ENCODE results near the gene CHKA. TPM values are rescaled to one million over a fixed set of nuclear protein-coding genes. Genes with fewer than 3 reads are reported as not detected.

CHKA gene
- total RNA-seq, 2 donors from 2014 or later: 72.1 to 92.6 TPM

DNA sequence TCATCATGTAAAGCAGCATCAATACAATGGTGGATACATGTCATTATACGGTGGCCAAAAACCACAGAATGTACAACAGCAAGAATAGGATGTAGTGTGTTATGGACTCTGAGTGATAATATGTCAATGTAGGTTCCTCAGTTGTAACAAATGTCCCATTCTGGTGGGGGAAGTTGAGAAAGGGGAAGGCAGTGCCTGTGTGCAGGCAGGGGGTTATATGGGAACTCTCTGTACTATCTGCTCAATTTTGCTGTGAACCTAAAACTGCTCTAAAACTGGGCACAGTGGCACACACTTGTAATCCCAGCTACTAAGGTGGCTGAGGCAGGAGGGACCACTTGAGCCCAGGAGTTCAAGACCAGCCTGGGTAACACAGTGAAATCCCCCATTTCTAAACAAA lies 5.9 kb downstream of the CHKA start:
- H3K4me3 ChIP-seq: no peak overlapping the region
- peak overlapping the region in 1 of 4 donors; percentile 61 for H3K27ac ChIP-seq
- WGBS, 2 donors: 65 to 70% methylated on average over 1 of the region's 1 CpG
- H3K27me3 ChIP-seq: no peaks in the 10 kb centered on the region
- peaks cover 40% of the 10 kb centered on the region for H3K4me1 ChIP-seq
- intact Hi-C loops (cut with DNase I): no loop called here
- TF ChIP-seq POLR2A (IDR thresholded peaks at IDR 0.05): peak in 1 of 3 donors; percentile 14
- TF ChIP-seq, protein P1, sequence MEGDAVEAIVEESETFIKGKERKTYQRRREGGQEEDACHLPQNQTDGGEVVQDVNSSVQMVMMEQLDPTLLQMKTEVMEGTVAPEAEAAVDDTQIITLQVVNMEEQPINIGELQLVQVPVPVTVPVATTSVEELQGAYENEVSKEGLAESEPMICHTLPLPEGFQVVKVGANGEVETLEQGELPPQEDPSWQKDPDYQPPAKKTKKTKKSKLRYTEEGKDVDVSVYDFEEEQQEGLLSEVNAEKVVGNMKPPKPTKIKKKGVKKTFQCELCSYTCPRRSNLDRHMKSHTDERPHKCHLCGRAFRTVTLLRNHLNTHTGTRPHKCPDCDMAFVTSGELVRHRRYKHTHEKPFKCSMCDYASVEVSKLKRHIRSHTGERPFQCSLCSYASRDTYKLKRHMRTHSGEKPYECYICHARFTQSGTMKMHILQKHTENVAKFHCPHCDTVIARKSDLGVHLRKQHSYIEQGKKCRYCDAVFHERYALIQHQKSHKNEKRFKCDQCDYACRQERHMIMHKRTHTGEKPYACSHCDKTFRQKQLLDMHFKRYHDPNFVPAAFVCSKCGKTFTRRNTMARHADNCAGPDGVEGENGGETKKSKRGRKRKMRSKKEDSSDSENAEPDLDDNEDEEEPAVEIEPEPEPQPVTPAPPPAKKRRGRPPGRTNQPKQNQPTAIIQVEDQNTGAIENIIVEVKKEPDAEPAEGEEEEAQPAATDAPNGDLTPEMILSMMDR (IDR thresholded peaks at IDR 0.05): no peak
- no peaks in the 10 kb centered on the region for H3K36me3 ChIP-seq (replicated peaks in 1 of 2; ENCODE audit: insufficient read depth in 1 of 2, low read depth in 2 of 2)
- ATAC-seq (no peak), DNase-seq (no peak)
- H3K9me3 ChIP-seq: no peaks in the 10 kb centered on the region

DNA sequence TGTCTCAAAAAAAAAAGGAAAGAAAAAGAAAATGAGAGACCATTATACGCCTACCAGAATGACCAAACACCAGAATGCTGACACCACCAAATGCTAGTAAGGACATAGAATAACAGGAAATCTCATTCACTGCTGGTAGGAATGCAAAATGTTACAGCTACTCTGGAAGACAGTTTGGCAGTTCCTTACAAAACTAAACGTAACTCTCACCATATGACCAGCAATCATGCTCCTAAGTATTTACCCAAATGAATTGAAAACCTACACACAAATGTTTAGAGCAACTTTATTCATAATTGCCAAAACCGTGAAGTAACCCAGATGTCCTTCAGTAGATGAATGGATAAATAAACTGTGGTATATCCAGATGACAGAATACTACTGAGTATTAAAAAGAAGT lies 7.2 kb downstream of the CHKA start:
- ATAC-seq: no peak
- 21 to 45% methylated on average over 3 of the region's 3 CpGs for WGBS, 2 donors
- H3K27ac ChIP-seq: peak overlapping the region in 2 of 4 donors; percentile 14 to 61
- peaks cover 37% of the 10 kb centered on the region for H3K4me1 ChIP-seq
- DNase-seq: no peak
- H3K9me3 ChIP-seq: no peaks in the 10 kb centered on the region
- no peak overlapping the region for H3K4me3 ChIP-seq
- H3K36me3 ChIP-seq (replicated peaks in 1 of 2; ENCODE audit: insufficient read depth in 1 of 2, low read depth in 2 of 2): no peaks in the 10 kb centered on the region
- intact Hi-C loops (cut with DNase I): no loop called here
- TF ChIP-seq, protein P1 (IDR thresholded peaks at IDR 0.05): peak in 1 of 7 experiments; percentile 11
- no peak for TF ChIP-seq POLR2A (IDR thresholded peaks at IDR 0.05)
- no peaks in the 10 kb centered on the region for H3K27me3 ChIP-seq

DNA sequence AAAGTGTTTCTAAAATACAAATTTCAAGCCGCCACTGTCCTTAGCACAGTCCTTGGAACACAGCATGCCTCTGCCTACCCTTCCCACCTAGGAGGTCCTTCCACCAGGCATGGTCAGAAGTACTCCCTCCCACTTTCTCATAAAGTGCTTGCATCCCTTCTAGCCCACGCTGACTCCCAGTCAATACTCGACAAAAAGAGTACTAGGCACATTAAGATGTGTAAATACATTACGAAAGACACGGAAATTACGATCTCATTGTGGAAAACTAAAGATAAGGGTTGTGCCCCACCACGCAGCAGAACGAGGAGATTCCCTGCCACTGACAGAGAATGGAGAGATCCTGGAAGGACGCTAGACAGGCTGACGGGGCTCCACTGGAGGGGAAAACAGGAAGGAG lies 13.5 kb downstream of the CHKA start:
- intact Hi-C loops (cut with DNase I): no loop called here
- ATAC-seq (peak; percentile 13), DNase-seq (peak in 1 of 4 donors; percentile 35)
- Histone ChIP-seq H3K27ac (peak overlapping the region; percentile 91 to 97 (median 93)), H3K9me3 (no peaks in the 10 kb centered on the region), H3K4me3 (no peak overlapping the region), H3K4me1 (peaks cover 62% of the 10 kb centered on the region), H3K36me3 (replicated peaks in 1 of 2; ENCODE audit: insufficient read depth in 1 of 2, low read depth in 2 of 2) (no peaks in the 10 kb centered on the region), H3K27me3 (no peaks in the 10 kb centered on the region)
- peak in 2 of 3 donors; percentile 19 to 22 for TF ChIP-seq POLR2A (IDR thresholded peaks at IDR 0.05)
- TF ChIP-seq, protein P1 (IDR thresholded peaks at IDR 0.05): no peak
- 30 to 33% methylated on average over 10 of the region's 10 CpGs for WGBS, 2 donors

DNA sequence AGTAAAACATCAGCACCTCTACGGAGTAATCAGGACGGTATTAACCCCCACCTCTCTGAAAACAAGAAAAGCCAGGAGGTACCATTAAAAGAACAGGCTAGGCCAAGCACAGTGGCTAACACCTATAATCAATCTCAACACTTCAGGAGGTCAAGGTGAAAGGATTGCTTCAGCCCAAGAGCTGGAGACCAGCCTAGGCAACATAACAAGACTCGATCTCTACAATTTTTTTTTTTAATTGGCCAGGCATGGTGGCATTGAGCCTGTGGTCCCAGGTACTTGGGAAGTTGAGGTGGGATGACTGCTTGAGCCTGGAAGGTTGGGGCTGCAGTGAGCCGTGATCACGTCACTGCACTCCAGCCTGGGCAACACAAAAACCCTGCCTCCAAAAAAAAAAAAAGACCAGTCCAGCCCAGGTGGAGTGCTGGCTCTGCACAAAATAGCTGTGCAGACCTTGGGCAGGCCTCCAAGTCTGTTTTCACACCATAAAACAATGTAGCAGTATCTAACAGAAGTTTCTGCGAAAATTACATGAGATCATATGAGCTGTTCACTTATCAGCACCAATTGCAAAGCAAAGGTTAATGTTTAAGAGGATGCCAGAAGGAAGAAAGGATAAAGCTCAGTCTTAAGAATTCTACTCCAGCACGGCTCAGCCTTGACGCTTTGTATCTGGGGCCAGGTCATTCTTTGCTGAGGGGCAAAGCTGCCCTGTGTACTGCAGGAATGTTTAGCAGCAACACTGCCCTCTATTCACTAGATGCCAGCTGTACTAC lies 14.8 kb downstream of the CHKA start:
- Histone ChIP-seq H3K9me3 (no peaks in the 10 kb centered on the region), H3K4me1 (peaks cover 75% of the 10 kb centered on the region), H3K36me3 (replicated peaks in 1 of 2; ENCODE audit: insufficient read depth in 1 of 2, low read depth in 2 of 2) (no peaks in the 10 kb centered on the region), H3K27ac (peak overlapping the region; percentile 91 to 97 (median 93)), H3K4me3 (no peak overlapping the region), H3K27me3 (no peaks in the 10 kb centered on the region)
- TF ChIP-seq POLR2A (IDR thresholded peaks at IDR 0.05): peak in 2 of 3 donors; percentile 54 to 63
- TF ChIP-seq, protein P1 (IDR thresholded peaks at IDR 0.05): peak in 3 of 7 experiments; percentile 12 to 25 (median 15)
- ATAC-seq (peak; percentile 93), DNase-seq (peak; percentile 93 to 97 (median 96))
- 5 to 22% methylated on average over 8 of the region's 8 CpGs for WGBS, 2 donors
- intact Hi-C loops (cut with DNase I): no loop called here

Data from body of pancreas (tissue), 4 donors.